GM18499 (cell line): ENCODE results near the gene EMC1.
"Not testable (repeated sequence)": the region's sequence is repeated elsewhere in the genome, so short reads cannot be mapped to it uniquely, and the experiment has no call there.

Experiments
- ATAC-seq: cut with Tn5 transposase; IDR thresholded peaks from one replicate; pipeline ENCODE4 v1.9.1; 2021; ENCODE audit warnings: moderate number of reproducible peaks; ENCODE audit not compliant: insufficient read depth, unreplicated experiment

EMC1 gene

DNA sequence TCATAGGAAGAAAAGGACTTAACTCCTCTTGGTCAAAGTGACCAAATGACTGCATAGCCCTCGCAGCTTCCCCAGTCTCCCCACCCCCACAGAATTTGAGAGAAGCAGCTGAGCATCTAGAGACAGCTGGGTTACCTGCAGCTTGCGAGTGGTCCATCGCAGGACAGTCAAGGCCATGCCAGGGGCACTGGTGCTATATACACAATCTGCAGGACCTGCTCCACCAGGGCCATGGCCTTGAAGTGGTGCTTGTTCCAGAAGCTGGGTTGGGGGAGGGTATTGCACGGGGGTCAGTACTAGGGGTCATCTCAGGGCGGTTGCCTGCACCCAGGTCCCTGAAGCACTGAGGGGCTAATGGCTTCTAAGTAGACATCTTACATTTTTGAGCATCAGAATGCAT, 10.7 kb upstream of the EMC1 start:
- ATAC-seq, result no peak

DNA sequence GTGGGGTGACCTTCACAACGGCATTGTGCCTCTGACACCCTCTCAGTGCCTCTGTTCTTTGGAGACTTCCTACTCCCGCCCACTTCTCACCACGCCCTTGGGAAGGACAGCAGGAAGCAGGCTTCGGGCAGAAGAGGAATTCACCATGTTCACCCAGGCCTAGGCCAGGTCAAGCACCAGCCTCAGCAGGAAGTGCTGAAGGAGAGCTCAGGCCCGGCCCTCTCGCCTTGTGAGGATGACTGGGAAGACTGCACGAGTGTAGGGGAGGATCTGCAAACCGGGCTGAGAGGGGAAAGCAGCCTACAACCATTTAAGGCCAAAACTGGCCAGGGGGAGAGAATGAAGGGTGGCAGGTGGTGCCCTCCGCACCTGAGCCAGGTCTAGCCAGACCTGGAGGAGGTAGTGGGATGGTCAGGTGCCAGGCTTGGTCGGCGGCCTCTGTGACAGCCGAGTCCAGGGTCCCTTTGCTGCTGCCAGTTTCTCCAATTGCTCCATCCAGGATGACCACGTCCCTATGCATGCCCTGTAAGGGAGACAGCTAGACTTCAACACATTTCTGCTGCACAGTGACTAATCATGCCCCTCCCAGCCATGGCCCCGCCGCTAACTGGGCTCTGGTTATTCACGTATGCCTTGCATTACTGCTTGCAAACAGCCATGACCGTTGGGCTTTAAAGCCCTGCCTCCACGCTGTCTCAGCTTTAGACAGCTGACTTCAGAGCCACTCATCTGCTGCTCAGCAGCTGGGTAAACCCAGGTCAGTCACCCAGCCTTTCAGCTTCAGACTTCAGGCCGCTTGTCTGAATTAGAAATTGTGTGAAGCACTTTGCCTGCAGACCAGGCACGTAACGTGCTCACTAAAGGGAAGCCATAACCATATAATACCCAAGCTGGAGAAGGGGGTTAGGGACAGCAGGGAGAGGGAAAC, 9.2 kb upstream of the EMC1 start:
- no peak for ATAC-seq

DNA sequence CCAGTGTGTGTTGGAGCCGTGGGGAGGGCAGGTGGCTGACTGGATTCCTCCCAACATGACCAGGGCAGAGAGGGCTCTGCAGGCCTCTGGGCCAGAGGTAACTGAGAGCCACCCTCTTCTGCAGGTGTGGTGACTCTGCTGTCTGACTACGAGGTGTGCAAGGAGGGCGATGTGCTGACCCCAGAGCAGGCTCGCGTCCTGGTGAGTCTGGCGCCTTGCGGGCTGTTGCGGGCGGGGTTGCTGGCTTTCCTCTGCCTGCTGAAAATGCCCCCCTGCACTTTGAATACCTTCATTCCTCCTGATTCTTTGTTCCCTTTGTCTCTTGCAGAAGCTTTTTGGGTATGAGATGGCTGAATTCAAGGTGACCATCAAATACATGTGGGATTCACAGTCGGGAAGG, 7.0 kb upstream of the EMC1 start:
- ATAC-seq, result no peak

DNA sequence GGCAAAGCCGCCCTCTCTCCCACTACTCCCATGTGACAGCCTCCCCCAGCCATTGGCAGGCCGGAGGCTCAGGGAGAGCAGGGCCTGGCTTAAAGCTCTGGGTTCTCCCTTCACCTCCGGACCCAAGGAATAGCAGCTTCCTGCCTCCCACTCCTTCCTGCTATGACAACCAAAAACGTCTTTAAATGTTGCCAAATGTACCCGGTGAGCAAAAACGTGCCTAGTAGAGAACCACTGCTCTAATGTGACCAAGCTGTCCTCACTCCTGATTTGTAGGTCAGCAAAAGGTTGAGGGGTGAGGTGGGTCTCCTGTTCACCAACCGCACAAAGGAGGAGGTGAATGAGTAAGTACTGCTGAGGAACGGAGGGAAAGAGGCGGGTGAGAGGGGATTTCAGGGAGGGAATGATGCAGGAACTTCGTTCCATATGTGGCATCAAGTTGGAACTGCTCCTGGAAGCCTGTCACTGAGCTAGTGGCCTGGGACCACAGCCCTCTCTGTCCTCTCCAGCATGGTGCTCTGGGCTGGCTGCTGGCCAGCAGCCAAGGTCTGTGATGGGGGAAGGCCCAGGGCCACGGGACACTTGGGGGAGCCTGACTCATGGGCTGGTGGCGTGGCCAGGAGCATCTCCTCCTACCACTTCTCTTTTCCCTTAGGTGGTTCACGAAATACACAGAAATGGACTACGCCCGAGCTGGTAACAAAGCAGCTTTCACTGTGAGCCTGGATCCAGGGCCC, 6.0 kb upstream of the EMC1 start:
- no peak for ATAC-seq

DNA sequence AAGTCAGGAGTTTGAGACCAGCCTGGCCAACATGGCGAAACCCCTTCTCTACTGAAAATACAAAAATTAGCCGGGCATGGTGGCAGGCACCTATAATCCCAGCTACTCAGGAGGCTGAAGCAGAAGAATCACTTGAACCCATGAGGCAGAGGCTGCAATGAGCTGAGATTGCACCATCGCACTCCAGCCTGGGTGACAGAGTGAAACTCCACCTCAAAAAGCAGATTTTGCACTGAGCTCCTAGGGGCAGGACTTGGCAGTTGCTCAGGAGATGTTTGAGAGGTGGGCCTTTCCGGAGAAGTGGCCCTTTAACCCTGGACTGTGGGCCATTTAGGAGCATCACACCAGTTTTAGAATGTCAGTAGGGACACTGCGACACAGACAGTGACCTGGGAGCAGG, 5.0 kb upstream of the EMC1 start:
- not testable (repeated sequence) for ATAC-seq

DNA sequence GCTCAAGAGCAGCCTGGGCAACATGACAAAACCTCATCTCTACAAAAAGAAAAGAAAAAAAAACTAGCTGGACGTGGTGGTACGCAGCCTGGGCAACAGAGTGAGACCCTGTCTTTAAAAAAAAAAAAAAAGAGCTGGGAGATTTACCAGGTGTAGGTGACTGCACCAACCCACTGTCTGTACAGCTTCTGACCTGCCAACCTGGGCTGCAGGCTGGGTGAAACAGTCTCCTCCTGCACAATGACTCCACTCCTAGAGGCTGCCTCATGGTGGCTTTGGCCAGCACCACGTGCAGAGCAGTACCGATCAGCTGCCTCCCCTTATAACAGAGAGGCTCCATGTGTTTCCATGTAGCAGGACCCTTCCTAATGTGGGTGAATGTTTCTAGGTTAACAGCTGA, 4.0 kb upstream of the EMC1 start:
- no peak for ATAC-seq

DNA sequence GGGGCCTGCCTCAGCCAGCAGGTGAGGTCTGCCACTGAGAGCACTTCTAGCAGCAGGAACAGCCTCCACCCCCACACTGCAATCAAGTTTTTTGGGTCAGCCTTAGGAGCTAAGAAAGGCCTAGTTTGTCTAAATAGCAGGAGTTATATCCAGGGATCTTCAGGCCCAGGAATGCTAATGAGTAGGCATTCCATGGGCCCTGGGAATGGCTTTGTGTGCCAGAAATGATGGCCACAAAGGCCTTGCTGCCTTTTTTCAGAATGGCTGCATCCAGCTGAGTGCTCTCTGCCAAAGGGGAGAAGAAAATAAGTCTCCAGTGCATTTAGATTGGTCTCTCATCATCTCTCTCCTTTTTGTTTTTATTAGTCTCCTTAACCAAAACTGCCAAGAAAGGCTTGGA, 3.1 kb upstream of the EMC1 start:
- no peak for ATAC-seq

DNA sequence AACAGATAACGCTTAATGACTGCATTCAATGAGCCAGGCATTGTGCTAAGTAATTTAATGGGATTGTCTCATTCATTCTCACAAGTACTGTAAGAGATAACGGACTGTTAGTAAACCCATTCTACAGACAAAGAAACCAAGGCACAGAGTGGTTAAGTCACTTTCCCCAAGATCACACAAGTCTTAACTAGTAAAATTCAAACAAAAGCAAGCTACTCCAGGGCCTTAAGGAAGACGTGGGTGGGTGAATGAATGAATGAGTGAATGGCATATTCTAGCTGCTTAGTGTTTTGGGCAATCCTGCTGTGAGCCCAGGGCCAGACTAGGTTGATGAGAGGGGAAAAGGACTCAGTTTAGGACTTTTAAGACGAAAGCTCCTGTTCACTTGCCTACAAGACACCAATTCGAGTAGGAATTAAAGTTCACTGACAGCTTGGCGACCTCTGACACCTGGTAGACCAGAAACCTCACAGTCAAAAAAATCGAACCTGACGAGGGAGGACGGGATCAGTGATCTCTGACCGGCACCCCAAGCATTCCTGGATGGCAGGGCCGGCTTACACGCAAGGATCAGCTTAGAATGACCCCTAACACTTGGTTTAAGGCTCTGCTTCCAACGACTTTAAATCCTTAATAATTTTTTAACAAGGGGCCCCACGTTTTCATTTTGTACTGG, 557 bp downstream of the EMC1 start:
- ATAC-seq, result no peak

DNA sequence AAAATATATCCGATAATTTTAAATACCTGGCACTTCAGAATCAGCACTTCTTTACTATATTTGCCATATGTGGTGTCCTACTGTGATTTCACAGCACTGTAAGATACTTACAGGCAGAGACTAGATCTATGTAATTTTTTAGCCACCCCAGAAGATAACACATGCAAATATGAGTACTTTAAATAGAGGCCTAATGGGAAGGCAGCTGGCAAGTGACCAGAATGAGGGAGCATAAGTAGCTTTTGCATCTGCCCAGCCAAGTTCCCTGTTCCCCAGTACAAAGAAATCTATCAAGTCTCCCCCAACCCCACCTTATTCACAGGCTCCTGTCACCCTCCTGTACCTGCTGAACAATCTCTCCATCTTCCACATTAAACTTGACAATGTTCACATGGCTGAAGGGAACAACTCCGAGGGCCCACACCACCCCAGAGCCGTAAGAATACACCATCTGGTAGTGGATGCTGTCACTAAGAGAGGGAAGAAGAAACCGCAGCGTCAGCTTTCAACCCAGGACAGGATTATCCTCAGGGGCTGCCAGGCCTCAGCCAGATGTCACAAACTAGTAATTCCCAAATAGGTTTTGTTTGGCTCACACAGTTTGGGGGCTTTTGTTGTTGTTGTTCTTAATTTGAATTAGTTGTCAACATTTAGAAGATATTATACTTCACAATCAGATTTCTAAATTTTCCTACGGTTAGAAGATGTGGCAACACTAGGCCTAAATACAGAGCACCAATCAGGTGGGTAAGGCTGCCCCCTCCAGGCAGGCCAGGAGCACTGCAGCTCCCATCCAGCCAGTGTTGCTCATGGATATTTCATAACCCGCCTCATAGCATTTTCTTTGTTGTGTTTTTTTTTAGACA, 10.4 kb downstream of the EMC1 start:
- no peak for ATAC-seq

DNA sequence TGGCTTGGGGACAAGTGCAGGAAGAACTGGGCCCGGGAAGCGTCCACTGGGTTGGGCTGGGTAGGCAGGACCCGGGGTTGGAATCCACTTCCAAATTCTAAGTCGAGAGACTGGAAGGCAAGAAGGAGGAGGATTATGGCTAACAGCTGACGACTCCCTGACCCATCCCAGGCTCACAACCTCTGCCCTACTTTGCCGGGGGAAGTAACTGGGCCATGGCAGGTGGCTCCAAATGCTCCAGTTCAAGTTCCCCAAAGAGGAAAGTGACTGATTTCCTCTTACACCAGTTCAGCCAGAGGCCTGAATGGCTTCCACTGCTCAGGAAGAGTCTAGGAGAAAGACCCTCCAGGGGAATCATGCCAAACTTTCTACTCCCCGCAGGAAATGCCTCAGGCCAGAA, 11.4 kb downstream of the EMC1 start:
- no peak for ATAC-seq

DNA sequence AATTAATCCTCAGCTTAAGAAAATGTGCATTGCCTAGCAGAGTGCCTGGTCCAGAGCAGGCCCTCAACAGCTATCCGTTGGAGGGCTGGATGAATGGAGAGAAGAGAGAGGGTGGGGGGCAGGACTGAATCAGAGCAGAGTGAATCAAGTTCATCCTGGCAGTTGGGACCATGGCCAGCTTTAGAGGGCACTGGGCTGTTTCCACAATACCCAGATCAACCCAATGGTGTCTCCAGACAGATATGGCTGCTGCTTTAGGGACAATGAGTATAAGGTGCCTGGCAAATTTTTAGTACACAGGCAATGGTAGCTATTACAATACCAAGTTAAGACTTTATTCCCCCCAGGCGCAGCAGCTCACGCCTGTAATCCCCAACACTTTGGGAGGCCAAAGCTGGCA, 17.1 kb downstream of the EMC1 start:
- ATAC-seq, result no peak

DNA sequence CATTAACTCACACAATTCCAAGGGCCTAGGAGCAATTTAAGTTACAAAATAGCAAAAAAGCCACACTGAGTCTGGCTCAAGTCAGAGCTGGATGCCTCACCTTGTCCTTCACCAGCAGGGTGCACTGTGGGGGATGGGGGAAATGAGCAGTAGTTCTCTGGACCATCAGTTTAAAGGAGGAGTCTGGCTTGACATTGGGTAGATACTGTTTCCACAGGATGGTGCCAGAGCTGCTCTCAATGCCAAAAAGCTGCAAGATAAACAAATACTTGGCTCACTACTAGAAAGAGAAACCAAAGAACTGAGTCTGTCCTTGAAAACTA, 18.8 kb downstream of the EMC1 start:
- no peak for ATAC-seq

DNA sequence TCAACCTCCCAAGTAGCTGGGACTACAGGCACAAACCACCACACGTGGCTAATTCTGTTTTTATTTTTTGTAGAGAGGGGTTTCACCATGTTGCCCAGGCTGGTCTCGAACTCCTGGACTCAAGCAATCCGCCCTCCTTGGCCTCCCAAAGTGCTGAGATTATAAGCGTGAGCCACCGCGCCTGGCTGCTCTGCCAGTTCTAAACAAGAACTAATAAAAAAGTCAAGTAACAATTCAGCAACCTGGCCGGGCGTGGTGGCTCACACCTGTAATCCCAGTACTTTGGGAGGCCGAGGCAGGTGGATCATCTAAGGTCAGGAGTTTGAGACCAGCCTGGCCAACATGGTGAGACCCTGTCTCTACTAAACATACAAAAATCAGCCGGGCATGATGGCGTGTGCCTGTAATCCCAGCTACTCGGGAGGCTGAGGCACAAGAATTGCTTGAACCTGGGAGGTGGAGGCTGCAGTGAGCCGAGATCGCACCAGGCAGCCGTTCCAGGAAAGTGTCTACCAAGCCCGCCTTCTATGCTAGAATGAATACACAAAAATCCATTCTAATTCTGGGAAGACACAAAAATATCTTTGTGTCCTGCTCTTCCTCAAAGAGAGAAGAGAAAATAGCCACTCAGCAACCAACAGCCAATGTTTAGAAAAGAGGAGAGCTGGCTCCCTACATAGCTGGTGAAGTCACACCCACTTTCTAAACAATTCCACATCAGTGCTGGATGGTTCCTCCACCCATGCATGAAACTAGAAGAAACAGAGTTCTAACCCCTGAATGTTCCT, 19.4 kb downstream of the EMC1 start:
- ATAC-seq, result not testable (repeated sequence)

DNA sequence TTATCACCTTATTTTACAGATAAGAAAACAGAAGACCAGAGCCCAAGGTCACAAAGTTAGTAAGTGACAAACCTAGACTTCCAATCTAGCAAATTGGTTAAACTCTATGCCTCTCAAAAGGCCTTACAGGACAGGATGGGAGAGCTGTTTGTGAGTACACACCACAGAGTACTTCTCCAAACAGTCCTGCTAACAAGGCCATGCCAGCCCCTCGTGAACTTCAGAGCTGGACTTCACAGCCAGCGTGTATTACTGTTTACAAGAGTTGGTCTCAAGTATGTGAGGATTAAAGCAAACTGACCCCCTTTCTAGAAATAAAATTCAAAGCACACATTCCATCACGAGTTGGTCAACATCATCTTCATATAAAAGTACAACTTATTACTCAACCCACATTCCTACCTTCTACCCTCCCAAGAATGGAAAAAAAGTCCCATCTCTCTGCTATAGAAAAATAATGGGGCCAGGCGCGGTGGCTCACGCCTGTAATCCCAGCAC, 21.4 kb downstream of the EMC1 start:
- no peak for ATAC-seq

DNA sequence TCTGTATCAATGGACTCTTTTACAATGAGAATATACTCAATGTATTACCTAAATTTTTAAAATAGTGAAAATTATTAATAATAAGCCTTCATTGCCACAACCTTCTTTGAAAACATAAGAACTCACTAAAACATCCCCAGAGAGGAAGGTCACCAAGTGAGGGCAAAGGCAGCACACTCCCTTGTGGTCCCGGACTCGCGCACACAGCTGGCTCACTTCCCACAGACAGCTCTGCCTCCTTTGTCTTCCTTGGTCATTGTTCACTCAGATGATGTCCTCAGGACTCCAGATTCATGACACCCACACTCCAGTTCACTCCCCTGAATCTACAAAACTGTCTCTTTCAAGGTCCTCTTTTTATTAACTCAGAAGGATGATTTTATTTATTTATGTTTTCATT, 22.1 kb downstream of the EMC1 start:
- ATAC-seq, result no peak

DNA sequence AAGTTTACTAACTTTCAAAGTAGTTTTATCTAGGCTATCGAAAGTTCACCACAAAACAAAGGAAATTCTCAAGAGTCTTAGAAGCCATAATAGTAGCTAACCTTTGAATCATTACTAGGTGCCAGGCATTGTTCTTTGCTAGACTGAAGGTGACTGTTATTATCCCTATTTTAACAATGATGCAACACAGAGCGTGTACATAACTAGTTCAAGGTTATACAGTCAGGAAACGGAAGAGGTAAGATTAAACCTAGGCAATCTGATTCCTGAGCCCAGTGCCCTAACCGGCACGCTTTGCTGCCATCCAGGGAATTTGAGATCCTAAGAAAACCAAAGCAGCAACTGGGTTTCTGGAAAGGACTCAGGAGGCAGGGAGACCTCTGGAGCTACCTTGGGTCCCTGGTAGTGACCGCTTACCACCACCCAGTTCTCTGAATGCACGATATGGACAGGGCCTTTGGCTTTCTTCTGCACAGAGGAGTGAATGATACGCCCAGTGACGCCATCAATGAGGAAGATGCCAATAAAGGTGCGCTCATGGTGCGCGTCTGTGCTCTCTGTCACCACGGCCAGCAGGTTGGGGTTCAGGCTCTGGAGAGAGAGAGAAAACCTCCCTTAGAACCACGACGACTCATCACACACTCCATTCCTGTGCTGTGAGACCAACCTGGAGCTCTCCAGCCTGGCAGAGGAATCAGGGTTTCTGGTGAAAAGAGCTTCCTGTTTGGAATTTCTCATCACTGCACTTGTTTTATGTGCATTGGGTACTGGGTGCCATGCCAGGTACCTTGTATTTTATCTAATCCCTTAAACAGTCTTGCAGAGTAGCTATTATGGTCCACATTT, 28.1 kb downstream of the EMC1 start:
- no peak for ATAC-seq

DNA sequence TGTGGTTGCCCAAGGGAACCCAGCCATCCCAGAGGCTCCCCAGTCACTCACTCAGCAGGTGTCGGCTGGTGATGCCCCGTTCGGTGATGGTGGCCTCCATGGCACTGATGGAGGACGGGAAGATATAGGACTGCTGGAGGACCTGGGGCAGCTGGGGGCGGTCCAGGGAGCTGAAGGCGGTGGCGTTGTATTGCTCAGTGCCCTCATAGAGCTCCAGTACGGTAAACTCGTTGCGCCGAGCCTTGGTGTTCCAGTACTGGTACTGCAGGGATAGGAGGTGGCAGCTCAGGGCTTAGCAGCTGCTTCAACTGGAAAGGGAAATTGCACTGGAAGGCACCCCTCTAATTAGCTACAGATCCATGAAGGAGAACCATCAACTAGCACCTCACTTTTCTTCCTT, 28.8 kb downstream of the EMC1 start:
- ATAC-seq, result no peak

DNA sequence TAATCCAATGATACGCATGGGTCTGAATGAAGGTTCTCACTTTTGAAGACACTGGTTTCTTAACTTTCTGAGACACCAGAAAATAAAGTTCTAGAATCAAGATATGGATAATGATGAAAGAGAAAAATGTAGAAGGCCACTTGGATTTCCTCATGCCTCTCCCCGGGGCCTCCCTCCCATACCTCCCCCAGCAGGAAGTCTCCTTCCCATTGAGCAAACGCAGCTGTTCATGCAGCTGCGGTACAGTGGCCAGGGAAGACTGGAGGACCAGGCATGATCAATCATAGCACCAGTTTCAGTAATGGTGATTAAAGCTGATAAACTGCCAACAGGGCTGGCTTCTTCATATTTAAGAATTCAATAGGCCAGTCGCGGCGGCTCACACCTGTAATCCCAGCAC, 30.3 kb downstream of the EMC1 start:
- no peak for ATAC-seq
